Stimulated activated CD8-positive, alpha-beta memory T cell treated with anti-CD3 and anti-CD28 coated beads, Interleukin-2, amount 100 ng/mL, for 48 hours (primary cell): Measurements from ENCODE around the gene BBOF1.

ENCODE experiments used
- DNase-seq, 2 donors: peaks; one replicate each; pipeline ENCODE4 v3.0.0-alpha.2; 2020; ENCODE audit warnings: low read depth in 2 of 2

The BBOF1 gene

DNA sequence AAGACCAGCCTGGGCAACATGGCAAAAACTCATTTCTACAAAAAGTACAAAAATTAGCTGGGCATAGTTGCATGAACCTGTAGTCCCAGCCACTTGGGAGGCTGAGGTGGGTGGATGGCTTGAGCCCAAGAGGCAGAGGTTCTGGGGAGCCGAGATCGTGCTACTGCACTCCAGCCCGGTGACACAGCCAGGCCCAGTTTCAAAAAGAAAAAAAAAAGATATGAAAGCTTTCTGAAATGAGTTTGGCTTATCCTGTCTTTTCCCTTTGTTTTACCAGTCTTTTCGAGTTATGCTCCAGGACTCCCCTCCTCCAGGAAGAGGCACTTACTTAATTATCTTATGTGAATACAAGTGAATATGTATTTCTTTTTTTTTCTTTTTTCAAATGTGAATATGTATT, 3.2 kb downstream of the BBOF1 start:
- DNase-seq: no peak

GRCh38 chr14:74029136-74029535, 10.0 kb downstream of the BBOF1 start:
- DNase-seq: no peak

- DNase-seq: no peak
These were observed 15.4 kb downstream of the BBOF1 start for GRCh38 chr14:74034572-74034971.

- DNase-seq: no peak
These were observed 16.4 kb downstream of the BBOF1 start for GRCh38 chr14:74035556-74035955.

- DNase-seq: no peak
These were observed 19.1 kb downstream of the BBOF1 start for GRCh38 chr14:74038020-74038859.

- no peak for DNase-seq
These were observed 23.1 kb downstream of the BBOF1 start for GRCh38 chr14:74042296-74042695.

DNA sequence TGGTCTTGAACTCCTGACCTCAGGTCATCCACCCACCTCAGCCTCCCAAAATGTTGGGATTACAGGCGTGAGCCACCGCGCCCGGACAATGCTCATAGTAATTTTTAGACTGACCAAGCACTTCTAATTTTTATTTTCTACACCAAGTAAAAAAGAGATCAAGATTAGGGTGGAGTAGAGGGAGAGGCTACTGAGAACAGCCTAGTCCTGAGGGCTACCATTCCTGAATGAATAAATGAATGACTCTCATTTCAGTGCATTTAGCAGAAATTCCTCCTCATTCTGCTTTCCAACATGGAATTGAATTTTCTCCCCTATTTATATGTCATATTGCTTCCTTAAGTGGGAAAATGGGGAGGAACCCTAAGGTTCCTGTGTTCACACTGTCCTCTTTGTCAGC, 26.4 kb downstream of the BBOF1 start:
- DNase-seq: no peak

- DNase-seq: no peak
These were observed 29.1 kb downstream of the BBOF1 start for GRCh38 chr14:74048281-74048680.

GRCh38 chr14:74049876-74050495, 30.8 kb downstream of the BBOF1 start:
- no peak for DNase-seq

- DNase-seq: no peak
These were observed 43.6 kb downstream of the BBOF1 start for GRCh38 chr14:74062809-74063150.

- DNase-seq: no peak
These were observed 45.3 kb downstream of the BBOF1 start for GRCh38 chr14:74064426-74064825.

- no peak for DNase-seq
These were observed 45.7 kb downstream of the BBOF1 start for GRCh38 chr14:74064883-74065282.

- no peak for DNase-seq
These were observed 46.8 kb downstream of the BBOF1 start for GRCh38 chr14:74065746-74066575.

DNA sequence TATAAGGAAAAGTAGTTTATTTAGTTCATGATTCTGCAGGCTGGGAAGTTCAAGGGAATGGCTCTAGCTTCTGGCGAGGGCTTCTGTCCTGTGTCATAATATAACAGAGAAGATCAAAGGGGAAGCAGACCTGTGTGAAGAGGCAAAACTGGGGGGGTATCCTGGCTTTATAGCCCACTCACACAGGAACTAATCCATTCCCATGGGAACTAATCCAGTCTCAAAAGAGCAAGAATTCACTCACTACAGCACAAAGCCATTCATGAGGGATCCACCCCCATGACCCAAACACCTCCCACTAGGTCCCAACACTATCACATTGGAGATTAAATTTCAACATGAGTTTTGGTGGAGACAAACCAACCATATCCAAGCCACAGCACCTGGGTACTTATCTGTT, 58.3 kb downstream of the BBOF1 start:
- no peak for DNase-seq

- no peak for DNase-seq
These were observed 61.8 kb downstream of the BBOF1 start for GRCh38 chr14:74080820-74081460.

GRCh38 chr14:74081491-74081890, 62.3 kb downstream of the BBOF1 start:
- DNase-seq: no peak

DNA sequence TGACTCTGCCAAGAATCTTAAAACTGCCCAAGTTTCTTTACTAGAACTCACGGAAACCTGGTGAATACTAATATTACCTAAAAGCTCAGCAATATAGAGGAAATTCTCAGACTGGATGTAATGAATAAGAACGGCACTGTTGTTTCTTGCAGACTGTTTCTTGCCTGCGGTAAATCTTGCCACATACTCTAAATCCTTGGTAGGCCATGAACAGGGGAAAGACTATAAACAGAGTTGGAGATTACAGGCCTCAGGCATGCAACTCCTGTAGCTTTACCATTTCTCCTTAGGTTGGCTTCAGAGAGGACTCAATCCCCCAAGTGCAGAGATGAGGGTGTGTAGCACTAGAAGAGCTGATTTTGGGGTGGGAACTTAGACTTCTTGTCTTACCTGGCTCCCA, 64.0 kb downstream of the BBOF1 start:
- DNase-seq: no peak

DNA sequence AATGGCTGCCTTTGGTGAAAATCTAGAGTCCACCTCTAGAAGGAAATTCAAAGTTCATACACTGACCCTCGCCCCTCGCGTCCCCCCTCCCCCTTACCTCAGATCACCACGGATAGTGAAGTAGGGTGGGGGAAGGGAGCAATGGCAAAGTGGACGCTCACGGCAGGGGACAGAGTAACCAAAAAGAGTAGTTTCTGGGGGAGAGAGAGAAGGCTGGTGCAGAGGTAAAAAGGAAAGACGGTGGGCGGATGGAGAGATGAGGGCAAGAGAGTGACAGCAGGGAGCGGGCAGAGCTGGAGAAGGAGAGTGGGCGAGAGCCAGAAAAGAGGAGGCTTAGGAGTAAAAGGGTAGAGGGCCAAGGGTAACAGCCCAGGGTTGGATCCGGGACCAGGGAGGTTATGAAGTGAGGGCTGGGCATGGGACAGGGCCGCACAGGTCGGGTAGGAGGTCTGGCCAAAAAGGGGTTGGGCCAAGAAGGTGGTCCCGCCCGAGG, 64.7 kb downstream of the BBOF1 start:
- peak in 1 of 2 donors; percentile 1 for DNase-seq

GRCh38 chr14:74084277-74085046, 65.3 kb downstream of the BBOF1 start, which contains the start of the genes ALDH6A1 and LIN52:
ALDH6A1 (minus strand) TSS chr14:74084453; CDS start chr14:74084394, 59 bp downstream.
LIN52 (plus strand) TSS chr14:74084956; CDS start chr14:74084975, 19 bp downstream.
- DNase-seq: peak; percentile 97 to 100

GRCh38 chr14:74085047-74085637, 66.0 kb downstream of the BBOF1 start:
- DNase-seq: peak; percentile 10 to 14
